Neural progenitor cell (in vitro differentiated cells): ENCODE measurements around the gene TSPAN32. TPM values are rescaled to one million over a fixed set of nuclear protein-coding genes. Genes with fewer than 3 reads are reported as not detected.

Experiments
- DNase-seq: peaks from one replicate; pipeline ENCODE4 v3.0.0-alpha.2; 2016; ENCODE audit warnings: low spot score
- H2AFZ ChIP-seq: fragments of 200-600 bp; sonication (generic); replicated peaks from 2 replicates; pipeline ENCODE4 v1.6.1; 2016; ENCODE audit warnings: antibody characterized with exemption
- H3F3A ChIP-seq: fragments of 200-600 bp; sonication (generic); 2 replicates; pipeline ENCODE4 v1.6.1; 2016; ENCODE audit warnings: antibody characterized with exemption, low read depth
- H3K27ac ChIP-seq: fragments of 200-600 bp; sonication (generic); 2 replicates; pipeline ENCODE4 v1.5.1; 2016; ENCODE audit warnings: mild to moderate bottlenecking
- H3K27me3 ChIP-seq: fragments of 200-600 bp; sonication (generic); 2 replicates; pipeline ENCODE4 v1.6.1; 2016; ENCODE audit warnings: mild to moderate bottlenecking, moderate library complexity
- H3K36me3 ChIP-seq: fragments of 200-600 bp; sonication (generic); 2 replicates; pipeline ENCODE4 v1.5.1; 2016
- H3K4me1 ChIP-seq: fragments of 200-600 bp; sonication (generic); 2 replicates; pipeline ENCODE4 v1.6.1; 2016; ENCODE audit warnings: mixed run types
- H3K4me2 ChIP-seq: fragments of 200-600 bp; sonication (generic); 2 replicates; pipeline ENCODE4 v1.6.1; 2016
- H3K4me3 ChIP-seq: fragments of 200-600 bp; sonication (generic); 2 replicates; pipeline ENCODE4 v1.5.1; 2016
- H3K79me2 ChIP-seq: fragments of 200-600 bp; sonication (generic); 2 replicates; pipeline ENCODE4 v1.6.1; 2016; ENCODE audit warnings: low read depth
- H3K9ac ChIP-seq: fragments of 200-600 bp; sonication (generic); 2 replicates; pipeline ENCODE4 v1.6.1; 2016
- H3K9me3 ChIP-seq: fragments of 200-600 bp; sonication (generic); 2 replicates; pipeline ENCODE4 v1.5.1; 2016; ENCODE audit warnings: low read depth
- H4K20me1 ChIP-seq: fragments of 200-600 bp; sonication (generic); 2 replicates; pipeline ENCODE4 v1.6.1; 2016; ENCODE audit warnings: low read depth
- H3K27ac Mint-ChIP-seq: 3 replicates; pipeline ENCODE4 v1.8.0; 2021; ENCODE audit warnings: mixed read lengths
- H3K27me3 Mint-ChIP-seq: 2 replicates; pipeline ENCODE4 v1.8.0; 2022; ENCODE audit warnings: low read depth, mild to moderate bottlenecking, inconsistent platforms, moderate library complexity, mixed read lengths; ENCODE audit not compliant: insufficient read depth
- H3K36me3 Mint-ChIP-seq: 3 replicates; pipeline ENCODE4 v1.8.0; 2021; ENCODE audit warnings: mixed read lengths
- H3K4me1 Mint-ChIP-seq: 3 replicates; pipeline ENCODE4 v1.8.0; 2021; ENCODE audit warnings: mixed read lengths
- H3K4me3 Mint-ChIP-seq: 3 replicates; pipeline ENCODE4 v1.8.0; 2021; ENCODE audit warnings: mild to moderate bottlenecking, moderate library complexity, mixed read lengths
- H3K9me3 Mint-ChIP-seq: 3 replicates; pipeline ENCODE4 v1.8.0; 2020; ENCODE audit warnings: mixed read lengths
- CTCF ChIP-seq: fragments of 200-600 bp; sonication (generic); IDR thresholded peaks from 2 replicates; pipeline ENCODE4 v1.5.1; 2017; ENCODE audit warnings: antibody characterized with exemption, mild to moderate bottlenecking
- EZH2 ChIP-seq: fragments of 200-600 bp; sonication (generic); IDR thresholded peaks from 2 replicates; pipeline ENCODE4 v1.6.1; 2017; ENCODE audit warnings: antibody characterized with exemption, mild to moderate bottlenecking, moderate library complexity
- EZH2phosphoT487 ChIP-seq: fragments of 200-600 bp; sonication (generic); IDR thresholded peaks from 2 replicates; pipeline ENCODE4 v1.6.1; 2017; ENCODE audit warnings: antibody characterized with exemption
- total RNA-seq: library from RNA; depleted of rRNA; stranded (reverse); fragments of >200 nt; gene quantifications from 2 replicates; pipeline ENCODE4 v1.2.3, GENCODE V29; 2015; ENCODE audit warnings: low replicate concordance

The TSPAN32 gene
- total RNA-seq, 1 donor from 2014 or later = not detected

GRCh38 chr11:2275334-2276279, 26.2 kb upstream of the TSPAN32 start:
- Histone ChIP-seq H3K9ac (no peak overlapping the region), H4K20me1 (no peaks in the 10 kb centered on the region), H3K4me2 (no peak overlapping the region), H2AFZ (no peak overlapping the region), H3K27ac (no peak overlapping the region), H3K4me3 (no peak overlapping the region), H3K79me2 (no peaks in the 10 kb centered on the region), H3K9me3 (no peaks in the 10 kb centered on the region), H3K36me3 (no peaks in the 10 kb centered on the region), H3F3A (no peaks in the 10 kb centered on the region), H3K27me3 (peaks cover 88% of the 10 kb centered on the region), H3K4me1 (no peaks in the 10 kb centered on the region)
- no peak for DNase-seq
- no peaks in the 10 kb centered on the region for H3K4me1 Mint-ChIP-seq
- TF ChIP-seq CTCF (no peak), EZH2 (no peak), EZH2phosphoT487 (no peak)
- peaks cover 19% of the 10 kb centered on the region for H3K9me3 Mint-ChIP-seq
- no peak overlapping the region for H3K4me3 Mint-ChIP-seq
- H3K36me3 Mint-ChIP-seq = peaks cover 5% of the 10 kb centered on the region
- peak overlapping the region; percentile 53 for H3K27ac Mint-ChIP-seq
- H3K27me3 Mint-ChIP-seq = peaks cover 38% of the 10 kb centered on the region

GRCh38 chr11:2276280-2277007, 25.4 kb upstream of the TSPAN32 start:
- Histone ChIP-seq H3K9ac (no peak overlapping the region), H3F3A (no peaks in the 10 kb centered on the region), H3K9me3 (no peaks in the 10 kb centered on the region), H3K4me1 (no peaks in the 10 kb centered on the region), H3K79me2 (no peaks in the 10 kb centered on the region), H3K4me3 (no peak overlapping the region), H4K20me1 (no peaks in the 10 kb centered on the region), H2AFZ (no peak overlapping the region), H3K4me2 (no peak overlapping the region), H3K27ac (no peak overlapping the region), H3K36me3 (no peaks in the 10 kb centered on the region), H3K27me3 (peaks cover 87% of the 10 kb centered on the region)
- peaks cover 5% of the 10 kb centered on the region for H3K36me3 Mint-ChIP-seq
- TF ChIP-seq CTCF (no peak), EZH2phosphoT487 (no peak), EZH2 (no peak)
- DNase-seq = no peak
- H3K27ac Mint-ChIP-seq = no peak overlapping the region
- H3K4me3 Mint-ChIP-seq = no peak overlapping the region
- peaks cover 19% of the 10 kb centered on the region for H3K9me3 Mint-ChIP-seq
- peaks cover 36% of the 10 kb centered on the region for H3K27me3 Mint-ChIP-seq
- H3K4me1 Mint-ChIP-seq = no peaks in the 10 kb centered on the region

GRCh38 chr11:2277008-2277346, 24.8 kb upstream of the TSPAN32 start:
- Histone ChIP-seq H3K27me3 (peaks cover 87% of the 10 kb centered on the region), H3K9ac (no peak overlapping the region), H2AFZ (no peak overlapping the region), H3K4me2 (no peak overlapping the region), H4K20me1 (no peaks in the 10 kb centered on the region), H3K27ac (no peak overlapping the region), H3F3A (no peaks in the 10 kb centered on the region), H3K4me1 (no peaks in the 10 kb centered on the region), H3K4me3 (no peak overlapping the region), H3K36me3 (no peaks in the 10 kb centered on the region), H3K9me3 (no peaks in the 10 kb centered on the region), H3K79me2 (no peaks in the 10 kb centered on the region)
- no peak for DNase-seq
- Mint-ChIP-seq H3K4me3 (no peak overlapping the region), H3K9me3 (peaks cover 18% of the 10 kb centered on the region), H3K4me1 (no peaks in the 10 kb centered on the region), H3K36me3 (peaks cover 5% of the 10 kb centered on the region), H3K27ac (no peak overlapping the region), H3K27me3 (peaks cover 31% of the 10 kb centered on the region)
- no peak for TF ChIP-seq EZH2phosphoT487
- TF ChIP-seq CTCF = no peak
- TF ChIP-seq EZH2 = no peak
